IPS DF 4.7 (cell line): ENCODE measurements around the gene IRX4.

Experiments used
- DNase-seq: peaks from one replicate; pipeline ENCODE4 v3.0.0-alpha.2; 2013; ENCODE audit warnings: low spot score; ENCODE audit errors: extremely low read depth

Gene IRX4

DNA sequence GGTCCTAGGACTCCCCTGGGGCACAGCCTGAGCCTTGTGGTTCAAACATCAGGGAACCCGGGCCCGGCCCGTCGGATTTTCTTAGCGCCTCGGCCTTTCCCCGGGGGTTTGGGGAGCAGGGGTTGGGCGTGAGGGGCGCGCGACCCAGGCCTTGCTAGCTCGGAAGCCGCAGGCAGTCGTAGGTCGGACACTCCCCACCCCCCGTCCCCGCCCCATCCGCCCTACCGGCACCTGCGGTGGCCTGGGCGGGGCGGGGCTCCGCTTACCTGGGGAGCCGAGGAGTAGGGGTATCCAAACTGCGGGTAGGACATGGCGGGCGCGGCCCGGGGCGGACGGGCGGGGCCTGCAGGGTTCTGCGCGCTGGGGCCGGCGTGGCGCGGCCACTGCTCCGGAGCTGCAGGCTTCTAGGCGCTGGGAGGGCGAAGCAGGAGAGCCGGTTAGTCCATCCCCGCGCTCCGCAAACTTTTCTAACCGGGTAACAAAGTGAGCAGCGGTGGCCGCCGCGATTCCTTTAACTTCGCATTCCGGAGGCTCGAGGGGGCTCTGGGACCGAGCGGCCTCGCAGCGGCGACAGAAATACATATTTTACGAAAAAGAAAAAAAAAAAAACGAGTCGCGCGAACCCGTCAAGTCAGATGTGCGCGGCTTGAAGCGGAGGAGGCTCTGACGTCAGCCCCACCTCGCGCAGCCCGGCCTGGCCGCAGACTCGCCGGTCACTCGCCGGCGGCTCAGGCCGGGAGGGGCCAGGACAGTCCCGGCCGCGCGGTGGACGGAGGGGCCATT lies at the start of gene IRX4:
TSS of gene IRX4 (minus strand) at position 589 of the 783 bp plus-strand sequence. CDS start at position 311, 278 bp downstream.
- DNase-seq, result no peak

DNA sequence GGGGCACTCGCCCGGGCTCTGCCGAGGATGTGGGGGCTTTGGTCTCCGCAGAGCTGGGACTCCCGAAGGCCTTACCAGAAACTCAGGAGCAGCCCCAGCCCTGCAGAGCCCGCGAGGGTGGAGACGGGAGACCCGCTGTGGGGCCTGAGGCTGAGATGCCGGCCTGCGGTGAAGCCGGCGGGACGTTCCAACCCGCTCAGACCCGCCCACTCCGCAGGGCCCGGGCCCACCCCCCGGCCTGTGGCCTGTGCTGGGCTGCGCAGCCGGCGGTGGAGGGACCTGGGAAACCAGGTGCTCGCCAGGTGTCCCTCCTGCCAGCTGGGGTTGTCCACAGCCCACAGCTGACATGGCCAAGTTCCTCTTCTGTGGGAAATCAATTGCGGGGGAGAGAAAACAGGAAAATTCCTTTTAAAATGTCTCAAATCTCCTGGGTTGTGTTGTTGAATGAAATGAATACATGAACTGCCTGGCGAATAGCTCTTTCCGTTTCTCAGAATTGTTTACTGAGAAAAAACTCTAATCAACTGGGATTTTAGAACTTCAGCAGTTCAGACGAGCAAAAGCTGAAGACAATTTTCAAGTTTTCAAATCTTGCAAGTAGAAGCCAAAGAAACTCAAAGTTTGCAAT lies 49.0 kb upstream of the IRX4 start:
- no peak for DNase-seq

DNA sequence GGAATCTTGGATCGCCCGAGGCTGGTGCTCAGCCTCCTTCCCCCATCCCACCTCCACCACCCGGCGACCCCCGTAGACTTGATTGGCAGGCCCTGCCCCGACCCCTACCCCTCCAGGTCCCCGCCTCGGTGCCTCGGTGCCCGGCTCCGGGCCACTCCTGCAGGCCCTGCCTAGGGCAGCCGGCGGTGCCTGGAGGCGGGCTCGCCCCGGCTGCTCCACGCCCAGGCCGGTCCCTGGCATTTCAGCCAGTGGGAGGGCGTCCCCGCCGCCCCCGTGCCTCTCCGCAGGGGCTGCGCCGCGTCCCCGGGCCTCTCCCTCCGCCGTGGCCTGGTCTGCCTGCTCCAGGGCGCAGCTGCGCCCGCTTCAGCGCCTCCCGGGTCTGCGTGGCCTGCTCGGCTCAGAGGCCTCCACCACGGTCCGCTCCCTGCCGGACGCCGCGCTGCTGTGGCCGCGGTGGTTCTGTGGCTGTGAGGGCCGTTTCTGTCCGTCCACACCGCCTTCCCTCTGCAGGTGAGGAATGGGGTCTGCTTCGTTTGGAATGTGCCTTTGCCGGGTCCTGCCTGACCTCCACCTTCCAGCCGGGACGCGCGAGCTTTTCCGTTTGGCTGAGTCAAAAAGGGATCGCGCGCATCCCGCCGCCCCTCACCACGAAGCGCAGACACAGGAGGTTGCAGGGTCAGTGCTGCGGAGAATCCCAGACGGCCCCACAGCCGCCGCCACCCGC lies 48.3 kb upstream of the IRX4 start:
- no peak for DNase-seq

DNA sequence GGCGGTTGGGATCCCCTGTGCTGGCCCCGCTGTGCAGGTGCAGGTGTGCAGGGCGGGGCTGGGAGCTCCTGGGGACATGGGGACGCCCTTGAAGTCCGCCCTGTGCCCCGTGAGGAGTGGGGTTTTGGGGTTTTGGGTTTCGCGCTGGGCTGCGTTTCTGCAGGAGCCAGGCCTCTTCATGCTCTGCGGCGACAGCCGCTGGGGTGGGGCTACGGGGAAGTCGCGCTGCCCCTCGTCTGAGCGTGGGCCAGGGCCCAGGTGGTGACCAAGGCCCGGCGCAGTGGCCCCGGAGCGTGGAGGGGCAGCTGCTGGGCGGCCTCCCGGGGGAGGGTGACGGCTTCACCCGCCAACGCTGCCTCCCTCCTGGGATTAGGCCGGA lies 47.8 kb upstream of the IRX4 start:
- DNase-seq, result no peak

DNA sequence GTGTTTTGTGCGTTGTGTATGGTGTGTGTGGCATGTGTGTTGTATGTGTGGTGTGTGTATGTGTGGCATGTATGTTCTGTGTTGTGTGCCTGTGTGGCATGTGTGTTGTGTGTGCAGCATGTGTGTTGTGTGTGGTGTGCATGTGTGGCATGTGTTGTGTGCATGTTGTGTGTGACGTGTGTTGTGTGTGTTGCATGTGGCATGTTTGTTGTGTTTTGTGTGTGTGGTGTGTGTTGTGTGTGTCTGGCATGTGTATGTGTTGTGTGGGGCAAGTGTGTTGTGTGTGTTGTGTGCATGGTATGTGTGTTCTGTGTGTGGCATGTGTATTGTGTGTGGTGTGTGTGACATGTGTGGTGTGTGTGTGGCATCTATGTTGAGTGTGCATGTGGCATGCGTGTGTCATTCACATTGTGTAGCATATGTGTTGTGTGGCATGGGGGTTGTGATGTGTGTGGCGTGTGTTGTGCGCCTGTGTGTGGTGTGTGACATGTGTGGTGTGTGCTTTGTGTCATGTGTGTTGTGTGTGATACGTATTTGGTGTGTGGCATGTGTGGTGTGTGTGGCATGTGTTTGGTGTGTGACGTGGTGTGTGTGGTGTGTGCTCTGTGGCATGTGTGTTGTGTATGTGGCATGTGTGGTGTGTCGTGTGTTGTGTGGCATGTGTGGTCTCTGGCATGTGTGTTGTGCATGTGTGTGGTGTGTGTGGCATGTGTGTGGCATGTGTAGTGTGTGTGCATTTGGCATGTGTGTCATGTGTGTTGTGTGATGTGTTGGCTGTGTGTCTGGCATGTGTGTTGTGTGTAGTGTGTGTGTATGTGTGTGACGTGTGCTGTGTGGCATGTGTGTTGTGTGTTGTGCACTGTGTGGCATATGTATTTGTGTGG lies 46.6 kb upstream of the IRX4 start:
- no peak for DNase-seq

DNA sequence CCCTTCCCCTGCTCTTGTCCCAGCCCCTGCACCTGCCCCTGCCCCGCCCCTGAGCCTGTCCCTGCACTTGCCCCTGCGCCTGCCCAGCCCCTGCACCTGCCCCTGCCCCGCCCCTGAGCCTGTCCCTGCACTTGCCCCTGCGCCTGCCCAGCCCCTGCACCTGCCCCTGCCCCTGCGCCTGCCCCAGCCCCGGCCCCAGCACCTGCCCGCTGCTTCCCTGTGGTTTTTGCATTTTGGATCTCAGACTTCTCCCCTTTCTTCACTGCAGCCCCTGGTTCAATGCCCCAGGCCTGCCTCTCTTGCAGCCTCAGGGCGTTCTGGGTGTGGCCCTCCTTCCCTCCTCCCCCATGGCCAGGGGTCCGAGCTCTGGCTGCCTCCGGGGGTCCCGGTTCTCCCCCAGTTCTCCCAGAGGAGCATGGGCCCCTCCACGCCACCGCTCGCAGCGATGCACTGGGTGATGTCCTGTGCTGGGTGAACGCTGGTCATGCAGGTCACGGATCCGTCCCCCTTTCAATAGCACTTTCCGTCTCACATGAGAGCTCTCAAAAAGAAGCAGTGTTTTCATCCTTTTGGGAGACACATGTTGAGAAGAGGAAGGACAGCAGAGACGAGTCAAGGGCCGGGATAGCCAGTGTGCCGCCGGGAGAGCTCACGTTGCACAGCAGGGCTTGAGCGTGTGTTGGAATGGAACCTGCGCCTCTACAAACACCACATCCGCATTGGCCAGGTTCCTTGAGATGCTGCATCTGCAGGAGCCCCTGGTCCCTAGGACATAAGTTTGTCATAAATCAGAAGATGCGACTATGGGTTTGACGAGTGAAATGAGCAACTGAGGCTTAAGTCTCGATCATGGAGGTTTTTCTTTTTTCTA lies 44.0 kb upstream of the IRX4 start:
- DNase-seq, result no peak

DNA sequence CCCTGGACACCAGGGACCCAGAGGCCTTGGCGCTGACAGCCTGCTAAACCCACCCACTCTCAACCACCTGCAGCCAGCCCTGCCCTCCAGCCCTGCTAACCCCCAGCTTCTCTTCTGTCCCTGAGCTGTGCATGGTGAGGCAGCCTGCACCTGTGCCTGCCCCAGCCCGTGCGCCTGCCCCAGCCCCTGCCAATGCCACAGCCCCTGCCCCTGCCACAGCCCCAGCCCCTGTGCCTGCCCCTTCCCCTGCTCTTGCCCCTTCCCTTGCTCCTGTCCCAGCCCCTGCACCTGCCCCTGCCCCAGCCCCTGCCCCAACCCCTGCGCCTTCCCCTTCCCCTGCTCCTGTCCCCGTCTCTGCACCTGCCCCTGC lies 43.3 kb upstream of the IRX4 start:
- DNase-seq, result no peak

DNA sequence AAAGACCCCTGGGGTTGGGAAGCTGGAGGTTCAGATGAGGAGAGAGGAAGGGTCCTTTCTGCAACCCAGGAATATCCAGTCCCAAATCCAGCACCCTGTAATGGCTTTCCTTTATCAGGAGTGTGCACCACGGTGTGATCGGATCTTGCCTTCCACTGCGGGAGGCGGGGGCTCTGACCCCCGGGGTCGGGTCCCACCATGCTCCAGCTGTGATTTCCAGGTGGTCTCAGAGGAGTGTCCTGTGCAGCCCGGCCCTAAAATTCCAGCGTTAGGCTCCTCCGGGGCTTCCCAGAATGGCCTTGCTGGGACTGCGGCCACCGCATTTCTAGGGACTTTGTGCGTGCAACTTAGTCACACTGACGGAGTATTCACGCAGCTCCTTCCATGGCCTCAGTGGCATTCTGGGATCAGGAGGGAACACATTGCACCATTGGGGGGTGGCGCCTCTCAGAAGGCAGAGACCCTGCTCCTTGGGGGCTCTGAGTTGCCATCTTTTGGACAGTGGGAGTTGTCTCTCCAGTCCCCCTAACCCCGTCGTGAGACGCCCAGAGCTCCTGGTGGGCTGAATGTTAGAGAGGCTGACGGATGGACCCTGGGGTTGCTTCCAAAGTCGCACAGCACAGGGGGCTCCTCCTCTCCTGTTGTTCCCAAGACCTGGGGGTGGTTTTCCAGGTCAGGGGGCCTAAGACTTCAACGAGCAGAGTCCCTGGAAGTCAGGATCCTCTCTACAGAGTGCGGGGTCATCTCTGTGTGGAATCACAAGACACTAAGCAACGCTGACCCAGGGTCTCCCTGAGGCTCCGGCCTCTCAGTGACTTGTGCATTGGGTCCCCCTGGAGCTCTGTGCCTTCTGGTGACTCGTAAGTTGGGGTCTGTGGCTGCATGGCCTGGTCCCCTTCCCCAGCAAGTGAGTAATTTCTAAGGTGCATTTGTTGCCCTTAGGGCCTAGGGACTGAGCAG lies 42.7 kb upstream of the IRX4 start:
- DNase-seq, result no peak

DNA sequence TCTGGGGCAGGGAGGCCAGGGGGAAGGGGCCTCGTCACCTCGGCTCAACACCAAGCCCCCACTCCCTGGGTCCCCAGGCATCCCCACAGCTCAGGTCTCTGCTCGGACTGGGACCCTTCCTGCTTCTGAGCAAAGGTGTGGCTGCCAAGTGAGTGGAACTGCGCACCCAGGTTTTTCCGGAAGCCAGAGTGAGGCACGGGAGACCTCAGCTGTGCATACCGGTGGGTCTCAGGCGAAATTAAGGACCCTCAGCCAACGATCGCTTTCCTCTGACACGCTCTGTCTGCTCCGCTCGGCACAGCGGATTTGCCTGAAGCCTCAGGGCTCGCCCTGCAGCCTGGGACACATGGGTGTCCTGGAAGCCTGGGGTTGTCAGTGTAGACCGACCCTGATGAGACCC lies 41.0 kb upstream of the IRX4 start:
- DNase-seq, result no peak

DNA sequence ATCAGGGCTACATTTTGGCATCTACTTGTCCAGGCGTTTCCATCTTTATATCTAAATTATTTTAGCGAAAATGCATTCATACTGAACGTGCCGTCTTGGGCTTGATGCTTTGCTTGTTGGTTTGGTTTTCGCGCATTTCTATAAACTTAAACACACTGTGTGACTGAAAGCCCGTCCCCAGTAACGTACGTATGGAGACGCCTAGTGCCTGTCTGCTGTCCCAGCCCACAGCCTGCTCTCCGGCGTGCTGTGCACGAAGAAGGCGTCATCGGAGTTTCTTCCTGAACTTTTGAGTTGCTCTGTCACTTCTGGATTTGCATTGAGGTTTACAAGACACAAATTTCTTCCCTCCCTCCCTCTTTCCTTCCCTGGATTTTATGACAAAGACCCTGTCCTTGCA lies 40.6 kb upstream of the IRX4 start:
- DNase-seq, result no peak

DNA sequence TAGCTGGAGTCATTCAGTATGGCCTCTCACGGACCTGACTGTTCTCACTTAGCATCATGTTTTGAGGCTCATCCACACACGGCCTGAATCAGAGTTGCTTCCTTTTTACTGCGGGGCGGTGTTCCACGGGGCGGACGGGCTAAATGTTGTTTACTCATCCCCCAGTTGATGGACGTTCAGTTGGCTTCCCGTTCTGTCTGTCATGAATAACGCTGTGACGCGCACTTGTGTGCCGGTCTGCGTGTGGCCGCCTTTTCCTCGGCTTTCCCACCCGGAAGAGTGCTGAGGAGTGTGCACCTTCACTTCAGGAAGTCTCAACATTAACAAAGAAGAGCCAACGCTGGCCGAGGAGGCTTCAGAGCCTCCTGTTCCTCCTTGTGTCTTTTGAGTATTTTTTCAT lies 39.0 kb upstream of the IRX4 start:
- no peak for DNase-seq

DNA sequence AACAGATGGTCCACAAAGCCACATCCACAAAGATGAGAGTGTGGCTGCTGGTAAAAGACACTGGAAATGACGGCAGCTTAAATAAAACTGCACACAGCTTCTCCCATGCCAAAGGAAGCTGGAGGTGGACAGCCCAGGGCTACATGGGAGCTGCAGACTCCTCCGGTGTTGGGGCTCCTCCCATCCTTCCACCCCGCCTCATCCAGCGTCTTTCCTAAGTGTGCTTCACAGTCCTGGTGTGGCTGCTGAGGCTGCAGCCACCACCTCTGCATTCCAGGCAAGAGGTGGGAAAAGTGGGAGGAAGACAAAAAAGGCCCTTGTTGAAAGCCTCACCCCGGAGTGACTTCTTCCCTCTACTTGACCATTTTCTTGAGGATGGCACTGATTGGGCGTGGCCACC lies 37.0 kb upstream of the IRX4 start:
- DNase-seq, result no peak

DNA sequence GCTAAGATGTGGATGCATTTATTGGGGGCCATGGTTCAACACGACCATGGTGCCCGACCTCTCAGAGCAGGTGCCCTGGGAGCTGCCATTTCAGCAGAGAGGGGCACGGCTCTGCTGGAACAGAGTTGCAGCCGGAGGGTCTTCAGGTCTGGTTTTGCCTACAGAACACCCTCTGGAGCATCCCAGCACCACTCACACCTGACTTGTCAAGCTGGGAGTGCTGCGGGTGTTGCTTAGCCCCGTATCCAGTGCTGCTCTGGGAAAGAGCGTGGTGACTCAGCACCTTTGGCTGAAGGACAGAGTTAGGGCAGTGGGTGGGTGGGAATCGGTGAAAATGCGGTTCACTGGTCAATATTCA lies 36.5 kb upstream of the IRX4 start:
- DNase-seq, result no peak

DNA sequence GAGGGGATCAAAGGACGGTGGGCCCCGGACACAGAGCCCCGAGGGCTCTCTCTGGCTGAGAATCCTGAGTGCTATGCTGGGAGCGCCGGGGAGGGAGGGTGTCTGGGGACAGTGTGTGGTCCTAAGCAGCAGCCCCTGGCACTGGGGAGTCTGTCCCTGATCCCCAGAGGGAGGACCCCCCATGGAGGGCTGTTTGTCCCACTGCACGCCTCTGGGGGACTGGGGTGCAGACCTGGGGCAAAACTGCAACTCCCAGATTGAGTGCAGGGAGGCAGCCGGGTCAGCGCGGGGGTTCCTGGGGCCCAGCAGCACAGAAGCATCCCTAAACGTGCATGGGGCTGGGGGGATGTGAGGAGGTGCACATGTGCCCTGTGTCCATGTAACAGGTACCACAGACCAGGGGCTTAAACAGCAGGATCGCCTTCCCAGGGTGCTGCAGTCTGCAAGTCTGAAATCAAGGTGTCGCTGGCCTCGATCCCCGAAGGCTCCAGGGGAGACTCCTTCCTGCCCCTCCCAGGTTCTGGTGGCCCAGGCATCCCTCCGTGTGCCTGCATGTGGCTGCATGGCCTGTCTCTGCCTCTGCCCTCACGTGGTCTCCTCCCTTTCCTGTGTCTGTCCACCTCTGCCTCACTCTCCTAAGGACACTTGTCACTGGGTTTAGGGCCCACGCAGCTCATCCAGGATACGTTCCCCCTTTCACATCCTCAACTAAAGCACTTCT lies 35.9 kb upstream of the IRX4 start:
- DNase-seq, result no peak

DNA sequence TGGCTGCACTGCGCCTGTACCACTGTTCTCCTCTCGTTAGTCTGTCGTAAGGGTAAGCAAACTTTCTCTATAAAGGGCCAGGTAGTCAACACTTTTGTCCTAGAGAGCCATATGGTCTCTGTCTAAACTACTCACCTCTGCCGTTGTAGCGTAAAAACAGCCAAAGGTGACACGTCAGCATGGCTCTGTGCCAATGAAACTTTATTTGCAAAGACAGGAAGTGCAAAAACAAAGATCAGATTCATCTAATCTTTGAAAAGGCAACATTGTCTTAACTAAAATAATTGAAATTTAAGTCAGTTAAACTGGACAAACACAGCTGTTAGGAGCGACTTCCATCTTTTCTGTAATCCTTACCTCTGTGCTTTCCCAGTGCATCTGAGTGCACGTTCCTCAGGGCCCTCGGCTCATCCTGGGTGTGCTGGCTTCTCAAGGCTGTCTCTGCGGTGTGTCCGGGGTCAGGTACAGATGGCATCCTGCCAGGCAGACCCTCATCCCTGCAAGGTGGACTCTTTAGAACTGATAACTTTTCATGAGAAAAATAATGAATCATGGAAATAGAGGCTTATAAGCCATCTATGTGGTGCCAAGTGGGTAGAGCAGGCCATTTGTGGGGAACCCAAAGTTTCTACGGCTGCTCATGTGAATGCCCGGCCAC lies 35.2 kb upstream of the IRX4 start:
- DNase-seq, result no peak

DNA sequence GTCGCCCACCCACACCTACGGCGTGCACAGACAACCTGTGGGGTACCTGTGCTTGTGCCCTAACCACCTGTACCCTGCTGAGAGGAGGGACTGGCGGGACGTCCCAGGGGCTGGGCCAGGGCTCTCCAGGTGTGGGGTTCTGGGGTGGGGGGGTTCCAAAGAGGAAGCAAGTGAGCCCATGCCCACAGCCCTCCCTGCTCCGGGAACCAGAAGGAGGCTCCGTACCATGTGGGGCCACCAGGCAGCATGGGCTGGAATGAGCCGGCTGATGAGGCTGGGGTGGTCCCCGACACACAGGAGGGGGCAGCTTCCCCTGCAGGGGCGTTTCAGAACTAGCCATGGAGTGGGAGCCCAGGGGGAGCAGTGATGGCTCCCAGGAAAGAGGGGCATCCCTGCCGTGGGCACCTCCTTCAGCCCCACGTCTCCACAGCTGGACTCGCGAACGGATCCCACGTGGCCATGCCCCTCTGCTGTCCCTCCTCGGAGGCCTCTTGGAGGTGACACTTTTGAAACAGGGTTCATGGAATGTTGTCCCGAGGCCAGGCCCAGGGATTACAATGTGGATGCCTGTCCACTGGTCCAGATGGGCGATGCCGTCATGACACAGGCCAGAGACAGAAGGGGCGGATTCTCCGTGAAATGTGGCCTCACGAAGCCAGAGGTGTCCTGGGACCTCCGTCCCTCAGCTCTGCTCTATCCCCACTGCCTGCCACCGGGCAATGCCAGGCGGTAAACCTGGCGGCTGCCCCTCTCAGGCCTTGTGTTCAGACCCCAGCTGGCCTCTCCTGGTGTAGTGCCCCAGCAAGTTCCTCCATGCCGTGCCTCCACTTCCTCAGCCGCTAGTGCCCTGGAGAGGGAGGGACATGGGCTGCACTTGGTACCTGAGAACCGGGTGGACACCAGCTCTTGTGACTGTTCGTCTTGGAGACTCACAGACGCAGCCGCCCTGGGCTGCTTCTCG lies 33.6 kb upstream of the IRX4 start:
- no peak for DNase-seq

DNA sequence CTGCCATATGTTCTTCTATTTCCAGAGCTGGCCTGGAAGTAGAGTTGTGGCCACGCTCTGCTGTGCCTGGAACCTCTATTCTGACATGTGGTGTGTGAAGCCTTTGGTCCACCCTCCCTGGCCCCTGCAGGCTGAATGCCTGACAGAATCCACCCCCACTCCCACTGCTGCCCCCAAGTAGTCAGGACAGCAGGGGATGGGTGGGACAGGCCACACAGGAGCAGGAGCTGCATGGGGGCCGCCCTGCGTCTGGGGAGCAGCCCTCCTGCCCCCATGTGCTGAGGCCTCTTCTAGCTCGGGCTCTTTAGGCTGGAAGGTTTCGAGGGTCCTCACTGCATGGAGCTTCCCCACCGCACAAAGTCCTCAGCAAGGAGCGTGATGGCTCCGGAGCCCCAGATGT lies 32.6 kb upstream of the IRX4 start:
- DNase-seq, result no peak
